ENCODE measurements around the gene GFER. TPM values are rescaled to one million over a fixed set of nuclear protein-coding genes. Genes with fewer than 3 reads are reported as not detected.

GFER gene
- polyA plus RNA-seq, 4 donors: 50.4 to 261 (median 94.7) TPM

GRCh38 chr16:1989209-1990100 is 5.5 kb downstream of the GFER start, which contains the start of gene SYNGR3:
Gene SYNGR3 (plus strand): TSS chr16:1989970. CDS start chr16:1990103, 133 bp downstream.
- Histone ChIP-seq H3K4me1 (ENCODE audit: control insufficient read depth in 3 of 3, insufficient read depth in 2 of 3, low read depth in 1 of 3, low read length in 2 of 3) (peaks cover 0 to 40% (median 0%) of the 10 kb centered on the region in 3 donors), H3K27me3 (ENCODE audit: control insufficient read depth in 3 of 3, insufficient read depth in 3 of 3, low read length in 3 of 3) (peaks cover 3 to 35% (median 15%) of the 10 kb centered on the region in 3 donors), H3K4me3 (ENCODE audit: low read depth in 1 of 3, low read length in 3 of 3) (peak within 1 kb of the TSS; percentile 22 to 35 (median 23)), H3K36me3 (ENCODE audit: control insufficient read depth in 3 of 3, insufficient read depth in 2 of 3, low read depth in 1 of 3, low read length in 3 of 3) (peaks cover 2 to 32% (median 2%) of the 10 kb centered on the region in 3 donors), H3K9me3 (ENCODE audit: control insufficient read depth in 2 of 2, insufficient read depth in 1 of 2, low read depth in 1 of 2, low read length in 1 of 2) (peaks cover 0 to 7% of the 10 kb centered on the region in 2 donors), H3K27ac (ENCODE audit: low read depth in 1 of 3, low read length in 2 of 3) (peak within 1 kb of the TSS in 1 of 3 donors; percentile 41)
- peak; percentile 30 to 36 for DNase-seq
- 5 to 10% (median 5%) methylated on average over 23 to 67 of the region's 67 CpGs for WGBS, 3 donors
- no peak for FAIRE-seq

- H3K4me1 ChIP-seq (ENCODE audit: control insufficient read depth in 3 of 3, insufficient read depth in 2 of 3, low read depth in 1 of 3, low read length in 2 of 3): peaks cover 0 to 37% (median 0%) of the 10 kb centered on the region in 3 donors
- FAIRE-seq (no peak), DNase-seq (no peak)
- 0 to 2% (median 0%) methylated on average over 3 to 25 of the region's 25 CpGs for WGBS, 3 donors
- peaks cover 2 to 30% (median 2%) of the 10 kb centered on the region in 3 donors for H3K36me3 ChIP-seq (ENCODE audit: control insufficient read depth in 3 of 3, insufficient read depth in 2 of 3, low read depth in 1 of 3, low read length in 3 of 3)
- peak overlapping the region in 2 of 3 donors; percentile 22 to 35 for H3K4me3 ChIP-seq (ENCODE audit: low read depth in 1 of 3, low read length in 3 of 3)
- peaks cover 0 to 7% of the 10 kb centered on the region in 2 donors for H3K9me3 ChIP-seq (ENCODE audit: control insufficient read depth in 2 of 2, insufficient read depth in 1 of 2, low read depth in 1 of 2, low read length in 1 of 2)
- H3K27ac ChIP-seq (ENCODE audit: low read depth in 1 of 3, low read length in 2 of 3): no peak overlapping the region
- H3K27me3 ChIP-seq (ENCODE audit: control insufficient read depth in 3 of 3, insufficient read depth in 3 of 3, low read length in 3 of 3): peaks cover 3 to 35% (median 15%) of the 10 kb centered on the region in 3 donors
Measured at GRCh38 chr16:1990101-1990350, 6.0 kb downstream of the GFER start.

- 0 to 2% (median 2%) methylated on average over 35 to 50 of the region's 50 CpGs for WGBS, 3 donors
- peak overlapping the region; percentile 22 to 35 (median 23) for H3K4me3 ChIP-seq (ENCODE audit: low read depth in 1 of 3, low read length in 3 of 3)
- peaks cover 0 to 32% (median 0%) of the 10 kb centered on the region in 3 donors for H3K4me1 ChIP-seq (ENCODE audit: control insufficient read depth in 3 of 3, insufficient read depth in 2 of 3, low read depth in 1 of 3, low read length in 2 of 3)
- DNase-seq (peak; percentile 40 to 53), FAIRE-seq (no peak)
- peaks cover 2 to 30% (median 5%) of the 10 kb centered on the region in 3 donors for H3K36me3 ChIP-seq (ENCODE audit: control insufficient read depth in 3 of 3, insufficient read depth in 2 of 3, low read depth in 1 of 3, low read length in 3 of 3)
- H3K27me3 ChIP-seq (ENCODE audit: control insufficient read depth in 3 of 3, insufficient read depth in 3 of 3, low read length in 3 of 3): peaks cover 3 to 35% (median 15%) of the 10 kb centered on the region in 3 donors
- H3K9me3 ChIP-seq (ENCODE audit: control insufficient read depth in 2 of 2, insufficient read depth in 1 of 2, low read depth in 1 of 2, low read length in 1 of 2): peaks cover 0 to 7% of the 10 kb centered on the region in 2 donors
- H3K27ac ChIP-seq (ENCODE audit: low read depth in 1 of 3, low read length in 2 of 3): peak overlapping the region in 1 of 3 donors; percentile 41
Measured at GRCh38 chr16:1990351-1991134, 6.5 kb downstream of the GFER start.

DNA sequence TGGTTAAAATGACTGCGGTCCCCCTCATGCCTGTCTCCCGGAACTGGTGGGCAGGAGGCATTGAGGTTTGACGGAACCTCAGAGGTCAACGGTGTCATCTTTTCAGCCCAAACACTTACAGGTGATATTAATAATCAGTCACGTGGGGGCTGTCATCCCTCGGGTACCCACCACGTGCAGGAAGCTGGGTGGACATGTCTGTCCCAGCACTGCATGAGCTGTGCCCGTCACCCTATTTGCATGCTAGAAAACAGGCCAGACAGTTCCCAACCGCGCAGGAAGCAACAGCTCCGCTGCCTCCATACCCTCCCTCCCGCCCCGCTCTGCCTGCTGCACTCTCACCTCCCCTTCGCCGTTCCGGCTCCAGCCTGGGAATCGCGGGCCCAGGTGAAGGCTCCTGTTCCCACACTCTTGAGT is 7.2 kb downstream of the GFER start:
- H3K9me3 ChIP-seq (ENCODE audit: control insufficient read depth in 2 of 2, insufficient read depth in 1 of 2, low read depth in 1 of 2, low read length in 1 of 2): peaks cover 0 to 7% of the 10 kb centered on the region in 2 donors
- peak overlapping the region in 1 of 3 donors; percentile 36 for H3K4me3 ChIP-seq (ENCODE audit: low read depth in 1 of 3, low read length in 3 of 3)
- WGBS, 3 donors: 5 to 8% (median 7%) methylated on average over 18 of the region's 18 CpGs
- no peak for FAIRE-seq
- H3K36me3 ChIP-seq (ENCODE audit: control insufficient read depth in 3 of 3, insufficient read depth in 2 of 3, low read depth in 1 of 3, low read length in 3 of 3): peaks cover 2 to 26% (median 5%) of the 10 kb centered on the region in 3 donors
- peak overlapping the region in 1 of 3 donors; percentile 77 for H3K27ac ChIP-seq (ENCODE audit: low read depth in 1 of 3, low read length in 2 of 3)
- peak; percentile 34 to 38 for DNase-seq
- H3K4me1 ChIP-seq (ENCODE audit: control insufficient read depth in 3 of 3, insufficient read depth in 2 of 3, low read depth in 1 of 3, low read length in 2 of 3): peaks cover 0 to 26% (median 0%) of the 10 kb centered on the region in 3 donors
- peaks cover 3 to 35% (median 15%) of the 10 kb centered on the region in 3 donors for H3K27me3 ChIP-seq (ENCODE audit: control insufficient read depth in 3 of 3, insufficient read depth in 3 of 3, low read length in 3 of 3)

- Histone ChIP-seq H3K9me3 (ENCODE audit: control insufficient read depth in 2 of 2, insufficient read depth in 1 of 2, low read depth in 1 of 2, low read length in 1 of 2) (peaks cover 0 to 7% of the 10 kb centered on the region in 2 donors), H3K27ac (ENCODE audit: low read depth in 1 of 3, low read length in 2 of 3) (peak overlapping the region in 2 of 3 donors; percentile 63 to 77)
- FAIRE-seq: no peak
Measured at GRCh38 chr16:1991588-1991947, 7.6 kb downstream of the GFER start.

GRCh38 chr16:1991948-1992703 is 8.1 kb downstream of the GFER start:
- H3K36me3 ChIP-seq (ENCODE audit: control insufficient read depth in 3 of 3, insufficient read depth in 2 of 3, low read depth in 1 of 3, low read length in 3 of 3): peaks cover 0 to 23% (median 3%) of the 10 kb centered on the region in 3 donors
- peak overlapping the region in 1 of 3 donors; percentile 36 for H3K4me3 ChIP-seq (ENCODE audit: low read depth in 1 of 3, low read length in 3 of 3)
- FAIRE-seq: no peak
- peak overlapping the region in 2 of 3 donors; percentile 63 to 77 for H3K27ac ChIP-seq (ENCODE audit: low read depth in 1 of 3, low read length in 2 of 3)
- H3K4me1 ChIP-seq (ENCODE audit: control insufficient read depth in 3 of 3, insufficient read depth in 2 of 3, low read depth in 1 of 3, low read length in 2 of 3): peaks cover 0 to 21% (median 0%) of the 10 kb centered on the region in 3 donors
- peak; percentile 93 for DNase-seq
- 3 to 14% (median 12%) methylated on average over 55 to 96 of the region's 96 CpGs for WGBS, 3 donors
- peaks cover 0 to 7% of the 10 kb centered on the region in 2 donors for H3K9me3 ChIP-seq (ENCODE audit: control insufficient read depth in 2 of 2, insufficient read depth in 1 of 2, low read depth in 1 of 2, low read length in 1 of 2)
- H3K27me3 ChIP-seq (ENCODE audit: control insufficient read depth in 3 of 3, insufficient read depth in 3 of 3, low read length in 3 of 3): peaks cover 3 to 35% (median 15%) of the 10 kb centered on the region in 3 donors

More at GRCh38 chr16:1991588-1991947, 7.6 kb downstream of the GFER start:
- peaks cover 3 to 35% (median 15%) of the 10 kb centered on the region in 3 donors for H3K27me3 ChIP-seq (ENCODE audit: control insufficient read depth in 3 of 3, insufficient read depth in 3 of 3, low read length in 3 of 3)
- peak overlapping the region in 1 of 3 donors; percentile 36 for H3K4me3 ChIP-seq (ENCODE audit: low read depth in 1 of 3, low read length in 3 of 3)
- WGBS, 3 donors: 12 to 17% (median 13%) methylated on average over 14 to 22 of the region's 22 CpGs
- peaks cover 0 to 23% (median 5%) of the 10 kb centered on the region in 3 donors for H3K36me3 ChIP-seq (ENCODE audit: control insufficient read depth in 3 of 3, insufficient read depth in 2 of 3, low read depth in 1 of 3, low read length in 3 of 3)
- no peak for DNase-seq
- peaks cover 0 to 22% (median 0%) of the 10 kb centered on the region in 3 donors for H3K4me1 ChIP-seq (ENCODE audit: control insufficient read depth in 3 of 3, insufficient read depth in 2 of 3, low read depth in 1 of 3, low read length in 2 of 3)

GRCh38 chr16:1992704-1993317 is 8.8 kb downstream of the GFER start:
- H3K4me3 ChIP-seq (ENCODE audit: low read depth in 1 of 3, low read length in 3 of 3): no peak overlapping the region
- FAIRE-seq: no peak
- DNase-seq: no peak
- H3K36me3 ChIP-seq (ENCODE audit: control insufficient read depth in 3 of 3, insufficient read depth in 2 of 3, low read depth in 1 of 3, low read length in 3 of 3): peaks cover 0 to 23% (median 3%) of the 10 kb centered on the region in 3 donors
- peaks cover 0 to 21% (median 0%) of the 10 kb centered on the region in 3 donors for H3K4me1 ChIP-seq (ENCODE audit: control insufficient read depth in 3 of 3, insufficient read depth in 2 of 3, low read depth in 1 of 3, low read length in 2 of 3)
- peak overlapping the region in 1 of 3 donors; percentile 48 for H3K27ac ChIP-seq (ENCODE audit: low read depth in 1 of 3, low read length in 2 of 3)
- H3K9me3 ChIP-seq (ENCODE audit: control insufficient read depth in 2 of 2, insufficient read depth in 1 of 2, low read depth in 1 of 2, low read length in 1 of 2): peaks cover 0 to 7% of the 10 kb centered on the region in 2 donors
- H3K27me3 ChIP-seq (ENCODE audit: control insufficient read depth in 3 of 3, insufficient read depth in 3 of 3, low read length in 3 of 3): peaks cover 3 to 35% (median 15%) of the 10 kb centered on the region in 3 donors
- 52 to 70% (median 59%) methylated on average over 30 to 50 of the region's 50 CpGs for WGBS, 3 donors
